Measurements from ENCODE around the gene ITPA. TPM values are rescaled to one million over a fixed set of nuclear protein-coding genes. Genes with fewer than 3 reads are reported as not detected.

ITPA gene
- total and polyA plus RNA-seq, 2 of the 13 experiments (the other 11 are each of a cell fraction or from before 2014, with no cell fraction given), result 60.1 to 103 TPM

- TF ChIP-seq SRSF9 (IDR thresholded peaks at IDR 0.05; ENCODE audit: borderline replicate concordance, insufficient read depth, low read depth, low read length, poor library complexity, severe bottlenecking) (no peak), RELA (CRISPR knock-in tag; IDR thresholded peaks at IDR 0.05) (no peak), ZNF468 (CRISPR knock-in tag; IDR thresholded peaks at IDR 0.05) (0 out of 2 replicates have a peak, but pooled peaks have one; percentile 82), PRPF4 (IDR thresholded peaks at IDR 0.05; ENCODE audit: low read depth, low read length, poor library complexity, severe bottlenecking) (no peak), MLLT10 (CRISPR knock-in tag; IDR thresholded peaks at IDR 0.05) (no peak), SAP130 (CRISPR knock-in tag; IDR thresholded peaks at IDR 0.05; ENCODE audit: low read depth) (peak; percentile 80), ZNF24 (IDR thresholded peaks at IDR 0.05) (no peak), ONECUT2 (CRISPR knock-in tag; IDR thresholded peaks at IDR 0.05) (no peak), HDAC2 (CRISPR knock-in tag; IDR thresholded peaks at IDR 0.05) (no peak), AGO2 (optimal IDR thresholded peaks at IDR 0.05; ENCODE audit: low read depth, low read length) (no peak), DPF2 (CRISPR knock-in tag; IDR thresholded peaks at IDR 0.05; ENCODE audit: borderline replicate concordance, low read depth) (no peak), ZBTB42 (CRISPR knock-in tag; IDR thresholded peaks at IDR 0.05) (no peak), ZNF841 (CRISPR knock-in tag; IDR thresholded peaks at IDR 0.05; ENCODE audit: borderline replicate concordance) (0 out of 2 replicates have a peak, but pooled peaks have one; percentile 12), MIER3 (CRISPR knock-in tag; IDR thresholded peaks at IDR 0.05; ENCODE audit: borderline replicate concordance) (no peak), MTERF4 (CRISPR knock-in tag; IDR thresholded peaks at IDR 0.05) (peak; percentile 44; the same call in 1 of the 2 replicates), ZBTB49 (CRISPR knock-in tag; IDR thresholded peaks at IDR 0.05; ENCODE audit: borderline replicate concordance) (no peak), ZNF652 (CRISPR knock-in tag; IDR thresholded peaks at IDR 0.05; ENCODE audit: borderline replicate concordance, low read depth) (0 out of 2 replicates have a peak, but pooled peaks have one; percentile 18), CREB1 (IDR thresholded peaks at IDR 0.05) (peak; percentile 57; the same call in 1 of the 2 replicates), CREB1 (CRISPR knock-in tag; IDR thresholded peaks at IDR 0.05) (no peak), ZFP62 (CRISPR knock-in tag; IDR thresholded peaks at IDR 0.05) (0 out of 2 replicates have a peak, but pooled peaks have one; percentile 12), ZNF775 (CRISPR knock-in tag; IDR thresholded peaks at IDR 0.05; ENCODE audit: borderline replicate concordance) (no peak), ZNF232 (CRISPR knock-in tag; IDR thresholded peaks at IDR 0.05; ENCODE audit: borderline replicate concordance) (peak; percentile 10; the same call in 1 of the 2 replicates)
- TF ChIP-seq, protein P1, sequence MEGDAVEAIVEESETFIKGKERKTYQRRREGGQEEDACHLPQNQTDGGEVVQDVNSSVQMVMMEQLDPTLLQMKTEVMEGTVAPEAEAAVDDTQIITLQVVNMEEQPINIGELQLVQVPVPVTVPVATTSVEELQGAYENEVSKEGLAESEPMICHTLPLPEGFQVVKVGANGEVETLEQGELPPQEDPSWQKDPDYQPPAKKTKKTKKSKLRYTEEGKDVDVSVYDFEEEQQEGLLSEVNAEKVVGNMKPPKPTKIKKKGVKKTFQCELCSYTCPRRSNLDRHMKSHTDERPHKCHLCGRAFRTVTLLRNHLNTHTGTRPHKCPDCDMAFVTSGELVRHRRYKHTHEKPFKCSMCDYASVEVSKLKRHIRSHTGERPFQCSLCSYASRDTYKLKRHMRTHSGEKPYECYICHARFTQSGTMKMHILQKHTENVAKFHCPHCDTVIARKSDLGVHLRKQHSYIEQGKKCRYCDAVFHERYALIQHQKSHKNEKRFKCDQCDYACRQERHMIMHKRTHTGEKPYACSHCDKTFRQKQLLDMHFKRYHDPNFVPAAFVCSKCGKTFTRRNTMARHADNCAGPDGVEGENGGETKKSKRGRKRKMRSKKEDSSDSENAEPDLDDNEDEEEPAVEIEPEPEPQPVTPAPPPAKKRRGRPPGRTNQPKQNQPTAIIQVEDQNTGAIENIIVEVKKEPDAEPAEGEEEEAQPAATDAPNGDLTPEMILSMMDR (CRISPR knock-in tag; IDR thresholded peaks at IDR 0.05), result peak; percentile 65
- TF ChIP-seq, protein P2, sequence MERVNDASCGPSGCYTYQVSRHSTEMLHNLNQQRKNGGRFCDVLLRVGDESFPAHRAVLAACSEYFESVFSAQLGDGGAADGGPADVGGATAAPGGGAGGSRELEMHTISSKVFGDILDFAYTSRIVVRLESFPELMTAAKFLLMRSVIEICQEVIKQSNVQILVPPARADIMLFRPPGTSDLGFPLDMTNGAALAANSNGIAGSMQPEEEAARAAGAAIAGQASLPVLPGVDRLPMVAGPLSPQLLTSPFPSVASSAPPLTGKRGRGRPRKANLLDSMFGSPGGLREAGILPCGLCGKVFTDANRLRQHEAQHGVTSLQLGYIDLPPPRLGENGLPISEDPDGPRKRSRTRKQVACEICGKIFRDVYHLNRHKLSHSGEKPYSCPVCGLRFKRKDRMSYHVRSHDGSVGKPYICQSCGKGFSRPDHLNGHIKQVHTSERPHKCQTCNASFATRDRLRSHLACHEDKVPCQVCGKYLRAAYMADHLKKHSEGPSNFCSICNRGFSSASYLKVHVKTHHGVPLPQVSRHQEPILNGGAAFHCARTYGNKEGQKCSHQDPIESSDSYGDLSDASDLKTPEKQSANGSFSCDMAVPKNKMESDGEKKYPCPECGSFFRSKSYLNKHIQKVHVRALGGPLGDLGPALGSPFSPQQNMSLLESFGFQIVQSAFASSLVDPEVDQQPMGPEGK (CRISPR knock-in tag; IDR thresholded peaks at IDR 0.05), result peak; percentile 99
These were observed 36.2 kb upstream of the ITPA start, which contains the start of gene LZTS3 (continued) for GRCh38 chr20:3172933-3173609.

Measured in HepG2 (cell line).